GM12878 (cell line): ENCODE results near the gene GATA3.

Source experiments
- BCLAF1 ChIP-seq: fragments of 450-650 bp; IDR thresholded peaks from 2 replicates; pipeline ENCODE4 v1.6.1; 2017; ENCODE audit warnings: antibody characterized with exemption, mild to moderate bottlenecking, moderate library complexity
- CHD1 ChIP-seq: IDR thresholded peaks from 2 replicates; pipeline ENCODE4 v1.6.1; 2012; ENCODE audit warnings: low read depth, low read length, improper control_type of control experiment
- FOXK2 ChIP-seq: fragments of 450-650 bp; IDR thresholded peaks from 2 replicates; pipeline ENCODE4 v1.6.1; 2017; ENCODE audit warnings: mild to moderate bottlenecking, moderate library complexity
- HDAC2 ChIP-seq: fragments of 200-600 bp; sonication (generic); IDR thresholded peaks from 2 replicates; pipeline ENCODE4 v1.6.1; 2017
- KDM1A ChIP-seq: fragments of 200-600 bp; sonication (generic); IDR thresholded peaks from 2 replicates; pipeline ENCODE4 v1.6.1; 2016; ENCODE audit warnings: borderline replicate concordance
- PML ChIP-seq: IDR thresholded peaks from 2 replicates; pipeline ENCODE4 v1.6.1; 2012; ENCODE audit warnings: low read length, inconsistent platforms
- RAD21 ChIP-seq: IDR thresholded peaks from 2 replicates; pipeline ENCODE4 v1.6.1; 2011; ENCODE audit warnings: mild to moderate bottlenecking, low read depth, low read length, moderate library complexity; ENCODE audit not compliant: insufficient read depth
- RCOR1 ChIP-seq: conservative IDR thresholded peaks from 2 replicates; pipeline ENCODE4 v1.6.1; 2012; ENCODE audit warnings: low read depth, low read length, improper control_type of control experiment
- WRNIP1 ChIP-seq: IDR thresholded peaks from 2 replicates; pipeline ENCODE4 v1.6.1; 2011; ENCODE audit warnings: low read depth, low read length, improper control_type of control experiment, borderline replicate concordance
- ZNF24 ChIP-seq: fragments of 450-650 bp; IDR thresholded peaks from 2 replicates; pipeline ENCODE4 v1.6.1; 2017; ENCODE audit warnings: antibody characterized with exemption, mild to moderate bottlenecking

GRCh38 chr10:8044908-8045725 is 9.4 kb upstream of the GATA3 start:
- TF ChIP-seq RAD21: no peak
- no peak for TF ChIP-seq BCLAF1
- no peak for TF ChIP-seq KDM1A
- TF ChIP-seq CHD1: no peak
- TF ChIP-seq ZNF24: no peak
- no peak for TF ChIP-seq WRNIP1
- TF ChIP-seq RCOR1: no peak
- no peak for TF ChIP-seq PML
- no peak for TF ChIP-seq FOXK2
- no peak for TF ChIP-seq HDAC2
